22Rv1 (cell line): ENCODE results near the gene FBXO36.

Source experiments
- ZFX ChIP-seq: fragments of 450-650 bp; IDR thresholded peaks from 2 replicates; pipeline ENCODE4 v1.6.1; 2017; ENCODE audit warnings: antibody characterized with exemption, borderline replicate concordance
- TF ChIP-seq, protein P1 (sequence below): fragments of 450-650 bp; IDR thresholded peaks from 2 replicates; pipeline ENCODE4 v1.5.1; 2017; ENCODE audit warnings: mild to moderate bottlenecking

DNA sequence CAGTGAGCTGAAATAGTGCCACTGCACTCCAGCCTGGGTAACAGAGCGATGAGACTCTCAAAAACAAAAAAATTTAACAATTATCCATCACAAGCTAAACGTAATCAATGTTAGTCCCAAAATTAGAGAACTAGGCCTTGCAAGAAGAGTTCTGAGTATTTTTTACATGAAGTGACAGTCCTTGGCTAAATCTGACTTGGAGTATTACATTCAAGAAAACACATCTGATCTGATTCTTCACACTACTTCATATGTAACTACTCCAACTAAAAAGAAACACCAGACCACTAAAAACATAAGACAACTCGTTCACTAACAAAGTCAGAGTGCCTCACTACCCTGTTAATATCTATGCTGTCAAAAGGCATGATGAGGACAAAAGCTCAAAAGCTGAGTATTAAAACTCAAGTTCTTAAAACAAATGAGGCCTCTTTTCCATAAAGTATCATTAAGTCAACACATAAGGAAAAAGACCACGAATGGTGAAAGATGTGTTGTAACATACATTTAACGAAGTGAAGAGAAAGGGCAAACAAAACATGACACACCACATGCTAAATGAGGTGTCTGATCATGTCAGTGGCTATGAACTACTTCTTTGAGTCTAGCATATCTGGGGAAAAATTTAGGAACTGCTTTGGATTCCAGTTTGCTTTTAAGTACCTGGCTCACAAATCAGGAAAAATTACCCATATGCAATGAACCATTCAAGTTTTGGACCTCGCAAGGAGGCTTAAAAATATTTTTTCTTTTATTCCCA, 42.9 kb upstream of the FBXO36 start:
- TF ChIP-seq, protein P1, sequence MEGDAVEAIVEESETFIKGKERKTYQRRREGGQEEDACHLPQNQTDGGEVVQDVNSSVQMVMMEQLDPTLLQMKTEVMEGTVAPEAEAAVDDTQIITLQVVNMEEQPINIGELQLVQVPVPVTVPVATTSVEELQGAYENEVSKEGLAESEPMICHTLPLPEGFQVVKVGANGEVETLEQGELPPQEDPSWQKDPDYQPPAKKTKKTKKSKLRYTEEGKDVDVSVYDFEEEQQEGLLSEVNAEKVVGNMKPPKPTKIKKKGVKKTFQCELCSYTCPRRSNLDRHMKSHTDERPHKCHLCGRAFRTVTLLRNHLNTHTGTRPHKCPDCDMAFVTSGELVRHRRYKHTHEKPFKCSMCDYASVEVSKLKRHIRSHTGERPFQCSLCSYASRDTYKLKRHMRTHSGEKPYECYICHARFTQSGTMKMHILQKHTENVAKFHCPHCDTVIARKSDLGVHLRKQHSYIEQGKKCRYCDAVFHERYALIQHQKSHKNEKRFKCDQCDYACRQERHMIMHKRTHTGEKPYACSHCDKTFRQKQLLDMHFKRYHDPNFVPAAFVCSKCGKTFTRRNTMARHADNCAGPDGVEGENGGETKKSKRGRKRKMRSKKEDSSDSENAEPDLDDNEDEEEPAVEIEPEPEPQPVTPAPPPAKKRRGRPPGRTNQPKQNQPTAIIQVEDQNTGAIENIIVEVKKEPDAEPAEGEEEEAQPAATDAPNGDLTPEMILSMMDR: no peak
- no peak for TF ChIP-seq ZFX
